Measurements from ENCODE around the gene BRCC3.
"Not testable (repeated sequence)": the region's sequence is repeated elsewhere in the genome, so short reads cannot be mapped to it uniquely, and the experiment has no call there.

The BRCC3 gene

GRCh38 chrX:155143959-155144548, 72.7 kb downstream of the BRCC3 start:
- DNase-seq (ENCODE audit: low read depth in 2 of 2) = no peak

- no peak for DNase-seq (ENCODE audit: low read depth in 2 of 2)
Measured at GRCh38 chrX:155144926-155145325, 73.6 kb downstream of the BRCC3 start.

GRCh38 chrX:155147612-155148011, 76.3 kb downstream of the BRCC3 start:
- not testable (repeated sequence) for DNase-seq (ENCODE audit: low read depth in 2 of 2)

- not testable (repeated sequence) for DNase-seq (ENCODE audit: low read depth in 2 of 2)
Measured at GRCh38 chrX:155148166-155148565, 76.9 kb downstream of the BRCC3 start.

- DNase-seq (ENCODE audit: low read depth in 2 of 2) = no peak
Measured at GRCh38 chrX:155148724-155149537, 77.6 kb downstream of the BRCC3 start.

- no peak for DNase-seq (ENCODE audit: low read depth in 2 of 2)
Measured at GRCh38 chrX:155169881-155170280, 98.6 kb downstream of the BRCC3 start.
